ENCODE results near the gene KIF13A.

- TF ChIP-seq POLR2A (IDR thresholded peaks at IDR 0.05) (no peak), CTCF (IDR thresholded peaks at IDR 0.05) (no peak)
Observed at GRCh38 chr6:17803409-17803808, 184.0 kb downstream of the KIF13A start.

Measured in vagina (tissue), 2 donors.